Measurements from ENCODE around the gene PRR3.
"Not testable (repeated sequence)": the region's sequence is repeated elsewhere in the genome, so short reads cannot be mapped to it uniquely, and the experiment has no call there.

PRR3 gene

GRCh38 chr6:30556906-30557682 is at the start of gene PRR3:
Gene PRR3 (plus strand): TSS chr6:30557295. CDS start chr6:30557345, 50 bp downstream.
- DNase-seq, result peak; percentile 92 to 94
- no peak for TF ChIP-seq GATA1 (IDR thresholded peaks at IDR 0.05; ENCODE audit: low read depth, low read length)
- peak; percentile 81 for TF ChIP-seq POLR2A (IDR thresholded peaks at IDR 0.05; ENCODE audit: low read length)

GRCh38 chr6:30507849-30508827 is 49.0 kb upstream of the PRR3 start:
- TF ChIP-seq POLR2A (IDR thresholded peaks at IDR 0.05; ENCODE audit: low read length), result no peak
- TF ChIP-seq GATA1 (IDR thresholded peaks at IDR 0.05; ENCODE audit: low read depth, low read length), result no peak

GRCh38 chr6:30508890-30509736 is 48.0 kb upstream of the PRR3 start:
- no peak for TF ChIP-seq GATA1 (IDR thresholded peaks at IDR 0.05; ENCODE audit: low read depth, low read length)
- TF ChIP-seq POLR2A (IDR thresholded peaks at IDR 0.05; ENCODE audit: low read length), result no peak
- DNase-seq, result no peak

More at GRCh38 chr6:30507849-30508827, 49.0 kb upstream of the PRR3 start:
- DNase-seq, result no peak

GRCh38 chr6:30510419-30511168 is 46.5 kb upstream of the PRR3 start:
- no peak for DNase-seq
- TF ChIP-seq GATA1 (IDR thresholded peaks at IDR 0.05; ENCODE audit: low read depth, low read length), result no peak
- TF ChIP-seq POLR2A (IDR thresholded peaks at IDR 0.05; ENCODE audit: low read length), result no peak

GRCh38 chr6:30511169-30511546 is 45.9 kb upstream of the PRR3 start:
- no peak for TF ChIP-seq GATA1 (IDR thresholded peaks at IDR 0.05; ENCODE audit: low read depth, low read length)
- no peak for DNase-seq

- no peak for DNase-seq
- no peak for TF ChIP-seq POLR2A (IDR thresholded peaks at IDR 0.05; ENCODE audit: low read length)
- TF ChIP-seq GATA1 (IDR thresholded peaks at IDR 0.05; ENCODE audit: low read depth, low read length), result no peak
These were observed 43.6 kb upstream of the PRR3 start for GRCh38 chr6:30513451-30513850.

- no peak for DNase-seq
- TF ChIP-seq GATA1 (IDR thresholded peaks at IDR 0.05; ENCODE audit: low read depth, low read length) (no peak), POLR2A (IDR thresholded peaks at IDR 0.05; ENCODE audit: low read length) (no peak)
These were observed 42.0 kb upstream of the PRR3 start for GRCh38 chr6:30515106-30515505.

- DNase-seq, result peak; percentile 85 to 89
- peak; percentile 76 for TF ChIP-seq POLR2A (IDR thresholded peaks at IDR 0.05; ENCODE audit: low read length)
- no peak for TF ChIP-seq GATA1 (IDR thresholded peaks at IDR 0.05; ENCODE audit: low read depth, low read length)
These were observed 40.9 kb upstream of the PRR3 start for GRCh38 chr6:30515944-30516753.

GRCh38 chr6:30516754-30517076 is 40.4 kb upstream of the PRR3 start:
- DNase-seq, result not testable (repeated sequence)

GRCh38 chr6:30517767-30518504 is 39.2 kb upstream of the PRR3 start:
- not testable (repeated sequence) for DNase-seq

GRCh38 chr6:30518505-30519145 is 38.5 kb upstream of the PRR3 start:
- DNase-seq, result peak in 1 of 2 experiments; percentile 23

GRCh38 chr6:30520522-30520921 is 36.6 kb upstream of the PRR3 start:
- TF ChIP-seq GATA1 (IDR thresholded peaks at IDR 0.05; ENCODE audit: low read depth, low read length) (no peak), POLR2A (IDR thresholded peaks at IDR 0.05; ENCODE audit: low read length) (no peak)
- no peak for DNase-seq

GRCh38 chr6:30521082-30521481 is 36.0 kb upstream of the PRR3 start:
- DNase-seq, result not testable (repeated sequence)

- not testable (repeated sequence) for DNase-seq
These were observed 35.1 kb upstream of the PRR3 start for GRCh38 chr6:30521952-30522351.

- not testable (repeated sequence) for DNase-seq
These were observed 30.7 kb upstream of the PRR3 start for GRCh38 chr6:30526444-30526843.

GRCh38 chr6:30529349-30529875 is 27.7 kb upstream of the PRR3 start:
- not testable (repeated sequence) for DNase-seq

Measured in erythroblast (primary cell).